Endodermal cell (in vitro differentiated cells): ENCODE measurements around the gene TBC1D9B. TPM values are rescaled to one million over a fixed set of nuclear protein-coding genes. Genes with fewer than 3 reads are reported as not detected.
A peak's percentile ranks its signal among the peaks of the same experiment; 100 is the strongest.

ENCODE experiments used
- DNase-seq: peaks from one replicate; pipeline ENCODE4 v3.0.0-alpha.2; 2017
- H3K27ac ChIP-seq: 2 replicates; pipeline ENCODE4 v1.5.1; 2013; ENCODE audit warnings: mild to moderate bottlenecking, low read depth, low read length, moderate library complexity
- H3K27me3 ChIP-seq: 2 replicates; pipeline ENCODE4 v1.6.1; 2013; ENCODE audit warnings: mild to moderate bottlenecking, low read length, moderate library complexity; ENCODE audit not compliant: insufficient read depth, control insufficient read depth, poor library complexity, severe bottlenecking
- H3K36me3 ChIP-seq: 2 replicates; pipeline ENCODE4 v1.7.0; 2013; ENCODE audit warnings: mild to moderate bottlenecking, low read length, moderate library complexity; ENCODE audit not compliant: control insufficient read depth, insufficient read depth
- H3K4me1 ChIP-seq: one replicate; pipeline ENCODE4 v1.7.0; 2013; ENCODE audit warnings: low read length; ENCODE audit not compliant: control insufficient read depth, insufficient read depth
- H3K4me3 ChIP-seq: 2 replicates; pipeline ENCODE4 v1.5.1; 2013; ENCODE audit warnings: mild to moderate bottlenecking, low read length, moderate library complexity
- H3K9ac ChIP-seq: 2 replicates; pipeline ENCODE4 v1.6.1; 2013; ENCODE audit warnings: mild to moderate bottlenecking, low read length, moderate library complexity; ENCODE audit not compliant: poor library complexity, severe bottlenecking; ENCODE audit errors: extremely low read depth
- H3K9me3 ChIP-seq: 2 replicates; pipeline ENCODE4 v1.6.1; 2013; ENCODE audit warnings: mild to moderate bottlenecking, low read length, moderate library complexity; ENCODE audit not compliant: control insufficient read depth
- H3K27ac Mint-ChIP-seq: 2 replicates; pipeline ENCODE4 v1.8.0; 2020; ENCODE audit warnings: mixed read lengths
- H3K27me3 Mint-ChIP-seq: 2 replicates; pipeline ENCODE4 v1.8.0; 2021; ENCODE audit warnings: mild to moderate bottlenecking, mixed read lengths; ENCODE audit not compliant: insufficient read depth
- H3K36me3 Mint-ChIP-seq: 2 replicates; pipeline ENCODE4 v1.8.0; 2020; ENCODE audit warnings: low read depth, mixed read lengths
- H3K4me1 Mint-ChIP-seq: 2 replicates; pipeline ENCODE4 v1.8.0; 2020; ENCODE audit warnings: mixed read lengths
- H3K4me3 Mint-ChIP-seq: 2 replicates; pipeline ENCODE4 v1.8.0; 2020; ENCODE audit warnings: mild to moderate bottlenecking, moderate library complexity, mixed read lengths
- H3K9me3 Mint-ChIP-seq: 2 replicates; pipeline ENCODE4 v1.8.0; 2020; ENCODE audit warnings: mild to moderate bottlenecking, mixed read lengths
- CTCF ChIP-seq: fragments of 200-600 bp; sonication (generic); conservative IDR thresholded peaks from 2 replicates; pipeline ENCODE4 v1.5.0; 2021; ENCODE audit warnings: antibody characterized with exemption, mild to moderate bottlenecking
- WGBS, 2 experiments: methylation state at CpG; one replicate each; pipeline versions ENCODE4 v1.1.5 to v1.1.7; 2013; ENCODE audit warnings: missing lambda C conversion rate in 2 of 2, mixed read lengths in 1 of 2; ENCODE audit not compliant: insufficient coverage in 1 of 2, insufficient read length in 1 of 2; 5-methylcytosine and 5-hydroxymethylcytosine counted together
- total RNA-seq, 2 donors: library from RNA; stranded (reverse); fragmentation: NEBNext Ultra II Directional in 1 of 2; extraction: Animal tissue kit (Norgen Biotek cat#: 25700) in 1 of 2; gene quantifications; 2 replicates in 1 of 2; 3 replicates in 1 of 2; pipeline ENCODE4 v1.2.1, GENCODE V29; 2021

Gene TBC1D9B
- total RNA-seq, 2 donors from 2014 or later, result 118 to 127 TPM

- H3K36me3 Mint-ChIP-seq, result peaks cover 87% of the 10 kb centered on the region
- H3K27ac ChIP-seq, result no peak overlapping the region
- H3K9me3 Mint-ChIP-seq, result peaks cover 13% of the 10 kb centered on the region
- H3K4me3 ChIP-seq, result no peak overlapping the region
- H3K9me3 ChIP-seq, result no peaks in the 10 kb centered on the region
- no peak overlapping the region for H3K4me3 Mint-ChIP-seq
- DNase-seq, result no peak
- H3K27me3 Mint-ChIP-seq, result no peaks in the 10 kb centered on the region
- WGBS, 2 experiments, result 94 to 97% methylated on average over 15 to 20 of the region's 20 CpGs
- TF ChIP-seq CTCF, result no peak
- H3K9ac ChIP-seq, result no peak overlapping the region
- no peaks in the 10 kb centered on the region for H3K27me3 ChIP-seq
- peaks cover 2% of the 10 kb centered on the region for H3K4me1 ChIP-seq
- H3K4me1 Mint-ChIP-seq, result peaks cover 5% of the 10 kb centered on the region
- no peak overlapping the region for H3K27ac Mint-ChIP-seq
- H3K36me3 ChIP-seq, result peaks cover 71% of the 10 kb centered on the region
Measured at GRCh38 chr5:179832039-179832745, 75.5 kb downstream of the TBC1D9B start.

- 93 to 98% methylated on average over 7 of the region's 7 CpGs for WGBS, 2 experiments
- Histone ChIP-seq H3K27ac (no peak overlapping the region), H3K4me3 (no peak overlapping the region), H3K9me3 (no peaks in the 10 kb centered on the region), H3K4me1 (peaks cover 2% of the 10 kb centered on the region), H3K9ac (no peak overlapping the region), H3K27me3 (no peaks in the 10 kb centered on the region), H3K36me3 (peaks cover 71% of the 10 kb centered on the region)
- Mint-ChIP-seq H3K4me3 (no peak overlapping the region), H3K4me1 (peaks cover 5% of the 10 kb centered on the region), H3K27me3 (no peaks in the 10 kb centered on the region), H3K36me3 (peaks cover 87% of the 10 kb centered on the region), H3K9me3 (peaks cover 11% of the 10 kb centered on the region), H3K27ac (peak overlapping the region; percentile 52)
- DNase-seq, result no peak
- no peak for TF ChIP-seq CTCF
Measured at GRCh38 chr5:179830818-179831468, 76.8 kb downstream of the TBC1D9B start.

- no peaks in the 10 kb centered on the region for H3K9me3 ChIP-seq
- no peaks in the 10 kb centered on the region for H3K27me3 ChIP-seq
- no peak overlapping the region for H3K4me3 Mint-ChIP-seq
- peaks cover 79% of the 10 kb centered on the region for H3K36me3 ChIP-seq
- DNase-seq, result no peak
- H3K27ac Mint-ChIP-seq, result no peak overlapping the region
- H3K36me3 Mint-ChIP-seq, result peaks cover 90% of the 10 kb centered on the region
- 88 to 91% methylated on average over 7 of the region's 7 CpGs for WGBS, 2 experiments
- peaks cover 7% of the 10 kb centered on the region for H3K9me3 Mint-ChIP-seq
- no peak overlapping the region for H3K4me3 ChIP-seq
- peaks cover 2% of the 10 kb centered on the region for H3K4me1 ChIP-seq
- H3K27me3 Mint-ChIP-seq, result no peaks in the 10 kb centered on the region
- no peak for TF ChIP-seq CTCF
- peaks cover 5% of the 10 kb centered on the region for H3K4me1 Mint-ChIP-seq
- H3K27ac ChIP-seq, result no peak overlapping the region
- no peak overlapping the region for H3K9ac ChIP-seq
Measured at GRCh38 chr5:179829732-179830435, 77.8 kb downstream of the TBC1D9B start.
